Activated naive CD4-positive, alpha-beta T cell treated with anti-CD3 and anti-CD28 coated beads, Interleukin-2, amount 10 ng/mL, durations not matched to agents 7 days and 5 days (primary cell): Measurements from ENCODE around the gene SUV39H2.
"Not testable (repeated sequence)": the region's sequence is repeated elsewhere in the genome, so short reads cannot be mapped to it uniquely, and the experiment has no call there.

ENCODE experiments used
- CTCF ChIA-PET: fragments of 350-600 bp; sonication (Branson Sonifier 250); formaldehyde crosslinking; loops from one replicate; lab custom pipeline; 2021; ENCODE audit warnings: antibody characterized with exemption; lab: Charles Lee
- DNase-seq: peaks from one replicate; pipeline ENCODE4 v3.0.0-alpha.2; 2020
- H3K27ac Mint-ChIP-seq: one replicate; pipeline ENCODE4 v1.8.0; 2021; ENCODE audit warnings: mild to moderate bottlenecking, moderate library complexity, mixed read lengths
- H3K27me3 Mint-ChIP-seq: one replicate; pipeline ENCODE4 v1.8.0; 2021; ENCODE audit warnings: mild to moderate bottlenecking, mixed read lengths
- H3K36me3 Mint-ChIP-seq: one replicate; pipeline ENCODE4 v1.8.0; 2021; ENCODE audit warnings: mixed read lengths
- H3K4me1 Mint-ChIP-seq: one replicate; pipeline ENCODE4 v1.8.0; 2021; ENCODE audit warnings: mixed read lengths
- H3K4me3 Mint-ChIP-seq: one replicate; pipeline ENCODE4 v1.8.0; 2021; ENCODE audit warnings: mild to moderate bottlenecking, moderate library complexity, mixed read lengths
- H3K9me3 Mint-ChIP-seq: one replicate; pipeline ENCODE4 v1.8.0; 2021; ENCODE audit warnings: mixed read lengths

SUV39H2 gene

DNA sequence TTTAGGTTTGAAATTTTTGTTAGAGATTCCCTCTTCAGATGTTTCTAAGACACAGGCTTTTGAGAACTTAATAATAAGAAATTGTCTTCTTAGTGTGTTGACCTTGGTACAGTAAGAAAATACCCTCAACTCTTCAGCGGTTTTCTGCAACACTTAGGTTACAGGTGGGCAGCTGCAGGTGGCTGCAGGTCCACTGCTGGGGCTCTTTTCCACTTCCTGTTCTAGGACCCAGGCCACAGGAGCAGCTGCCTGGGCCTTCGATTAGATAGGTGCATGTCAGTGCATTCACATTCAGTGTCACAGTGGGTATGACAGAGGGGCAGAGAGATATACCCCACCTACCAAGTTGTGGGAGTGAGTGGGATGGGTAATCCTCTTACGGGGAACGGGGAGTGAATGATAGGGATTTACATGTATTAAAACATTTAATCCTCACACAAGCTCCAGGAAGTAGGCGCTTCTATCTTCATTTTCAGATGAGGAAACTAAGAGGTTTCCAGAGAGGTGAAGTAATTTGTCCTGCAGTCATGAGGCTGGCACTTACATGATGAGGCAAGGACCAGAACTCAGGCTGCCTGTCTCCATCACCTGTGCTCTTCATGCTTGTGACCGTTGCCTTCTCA is 20.2 kb upstream of the SUV39H2 start:
- DNase-seq: no peak
- peaks cover 33% of the 10 kb centered on the region for H3K36me3 Mint-ChIP-seq
- H3K4me3 Mint-ChIP-seq: no peak overlapping the region
- no peaks in the 10 kb centered on the region for H3K4me1 Mint-ChIP-seq
- no peaks in the 10 kb centered on the region for H3K27me3 Mint-ChIP-seq
- no peak overlapping the region for H3K27ac Mint-ChIP-seq
- CTCF ChIA-PET: interaction anchor here (0.5 to 1.3 kb wide), 2 partner anchors 14 to 282 kb away, joined by 3 read pairs; no protein-coding TSS in a partner anchor
- H3K9me3 Mint-ChIP-seq: no peaks in the 10 kb centered on the region

DNA sequence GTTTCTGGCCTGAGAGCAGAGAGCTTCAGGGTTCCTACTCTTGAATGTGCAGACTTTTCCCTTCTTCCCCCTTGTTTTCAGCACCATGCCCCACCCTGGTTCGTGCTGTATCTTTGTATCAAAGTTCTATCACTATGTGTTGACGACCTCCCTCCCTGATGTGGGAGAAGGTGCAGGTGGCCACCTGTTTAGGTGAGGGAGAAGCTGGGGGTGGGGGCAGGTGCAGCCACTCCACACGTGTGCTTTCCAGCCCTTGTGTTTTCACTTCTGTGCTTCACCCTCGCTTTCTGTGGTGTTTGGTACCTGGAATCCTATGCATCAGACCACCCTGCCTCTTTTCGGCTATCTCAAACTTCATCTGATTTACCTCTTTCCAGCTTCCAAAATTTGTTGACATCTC is 19.6 kb upstream of the SUV39H2 start:
- Mint-ChIP-seq H3K36me3 (peaks cover 34% of the 10 kb centered on the region), H3K4me1 (no peaks in the 10 kb centered on the region), H3K9me3 (no peaks in the 10 kb centered on the region), H3K27ac (no peak overlapping the region), H3K4me3 (no peak overlapping the region), H3K27me3 (no peaks in the 10 kb centered on the region)
- DNase-seq: no peak
- CTCF ChIA-PET: interaction anchor here (0.5 to 1.3 kb wide), 2 partner anchors 14 to 283 kb away, joined by 3 read pairs; no protein-coding TSS in a partner anchor

DNA sequence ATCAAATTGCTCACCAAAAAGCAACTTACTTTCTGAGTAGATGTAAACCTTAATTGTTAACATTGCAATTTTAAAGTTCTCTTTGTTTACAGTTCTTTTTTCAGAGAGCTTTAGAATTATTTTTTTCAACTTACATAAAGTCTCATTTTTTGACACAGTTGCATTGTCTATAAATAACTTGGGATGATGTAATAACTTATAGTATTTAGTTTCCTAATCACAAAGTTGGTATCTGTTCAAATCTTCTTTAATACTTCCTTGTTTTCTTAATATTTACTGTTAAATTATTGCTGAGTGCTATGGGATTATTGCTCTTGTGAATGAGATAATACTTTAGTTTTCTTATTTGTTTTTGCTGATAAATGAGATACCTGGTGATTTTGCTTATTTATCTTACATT is 18.9 kb upstream of the SUV39H2 start:
- H3K27me3 Mint-ChIP-seq: no peaks in the 10 kb centered on the region
- peaks cover 37% of the 10 kb centered on the region for H3K36me3 Mint-ChIP-seq
- H3K9me3 Mint-ChIP-seq: no peaks in the 10 kb centered on the region
- CTCF ChIA-PET: interaction anchor here (1.3 kb wide), 1 partner anchor 15 kb away, joined by 3 read pairs; no protein-coding TSS in a partner anchor
- H3K27ac Mint-ChIP-seq: no peak overlapping the region
- DNase-seq: no peak
- no peak overlapping the region for H3K4me3 Mint-ChIP-seq
- no peaks in the 10 kb centered on the region for H3K4me1 Mint-ChIP-seq

DNA sequence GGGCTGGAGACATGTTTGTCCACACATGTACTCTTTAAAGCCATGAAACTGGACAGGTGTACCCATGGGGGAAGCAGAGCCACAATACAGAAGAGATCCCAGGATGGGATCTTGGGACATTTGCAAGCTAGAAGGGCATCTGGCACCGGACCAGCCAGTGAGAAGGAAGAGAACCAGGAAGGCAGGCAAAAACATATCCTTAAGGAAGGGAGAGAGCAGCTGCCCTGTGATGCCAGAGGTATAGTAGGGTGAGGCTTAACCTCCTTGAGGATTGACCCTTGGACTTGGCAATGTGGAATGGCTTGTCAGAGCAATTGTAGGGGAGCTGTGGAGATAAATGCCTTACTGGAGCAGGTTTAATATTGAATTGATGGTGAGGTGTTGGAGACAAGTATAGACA is 17.9 kb upstream of the SUV39H2 start:
- Mint-ChIP-seq H3K4me1 (no peaks in the 10 kb centered on the region), H3K27ac (peak overlapping the region; percentile 6), H3K4me3 (no peak overlapping the region), H3K9me3 (no peaks in the 10 kb centered on the region), H3K36me3 (peaks cover 43% of the 10 kb centered on the region), H3K27me3 (no peaks in the 10 kb centered on the region)
- CTCF ChIA-PET: no interaction called here
- no peak for DNase-seq

DNA sequence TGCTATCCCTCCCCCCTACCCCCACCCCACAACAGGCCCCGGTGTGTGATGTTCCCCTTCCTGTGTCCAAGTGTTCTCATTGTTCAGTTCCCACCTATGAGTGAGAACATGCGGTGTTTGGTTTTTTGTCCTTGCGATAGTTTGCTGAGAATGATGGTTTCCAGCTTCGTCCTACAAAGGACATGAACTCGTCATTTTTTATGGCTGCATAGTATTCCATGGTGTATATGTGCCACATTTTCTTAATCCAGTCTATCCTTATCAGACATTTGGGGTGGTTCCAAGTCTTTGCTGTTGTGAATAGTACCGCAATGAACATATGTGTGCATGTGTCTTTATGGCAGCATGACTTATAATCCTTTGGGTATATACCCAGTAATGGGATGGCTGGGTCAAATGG is 14.2 kb upstream of the SUV39H2 start:
- H3K4me3 Mint-ChIP-seq, DNase-seq, H3K27ac Mint-ChIP-seq, H3K9me3 Mint-ChIP-seq, H3K4me1 Mint-ChIP-seq, H3K27me3 Mint-ChIP-seq, CTCF ChIA-PET: not testable (repeated sequence)
- H3K36me3 Mint-ChIP-seq: peaks cover 45% of the 10 kb centered on the region

GRCh38 chr10:14864871-14865270 is 13.8 kb upstream of the SUV39H2 start:
- H3K27ac Mint-ChIP-seq, DNase-seq, CTCF ChIA-PET, H3K9me3 Mint-ChIP-seq, H3K27me3 Mint-ChIP-seq, H3K4me1 Mint-ChIP-seq, H3K4me3 Mint-ChIP-seq: not testable (repeated sequence)
- peaks cover 48% of the 10 kb centered on the region for H3K36me3 Mint-ChIP-seq

DNA sequence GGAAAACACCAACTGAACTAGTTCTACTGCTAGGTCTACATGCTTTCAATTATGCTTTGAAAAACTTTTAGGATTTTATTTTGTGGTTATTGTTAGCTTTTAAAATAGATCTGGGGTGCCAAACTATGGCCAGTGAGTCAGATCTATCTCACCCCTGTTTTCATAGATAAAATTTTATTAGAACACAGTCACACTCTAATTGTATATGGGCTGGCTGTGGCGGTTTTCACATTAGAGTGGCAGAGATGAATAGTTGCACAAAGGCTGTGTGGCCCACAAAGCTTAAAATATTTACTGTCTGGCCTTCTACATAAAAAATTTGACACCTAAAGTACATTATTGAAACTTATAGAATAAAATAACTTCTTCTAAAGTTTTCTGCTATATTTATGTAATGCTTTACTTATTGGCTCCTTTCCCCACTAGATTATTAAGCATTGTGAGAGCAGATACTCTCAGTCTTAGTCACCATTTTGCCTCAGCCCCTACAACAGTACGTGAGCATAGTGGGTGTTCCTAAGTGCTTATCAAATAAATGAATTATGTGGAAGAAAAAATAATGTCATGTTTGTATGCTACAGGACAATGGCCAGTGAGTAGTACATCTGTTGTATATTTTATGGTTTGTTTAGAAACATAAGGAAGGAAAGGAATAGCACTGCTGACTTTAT is 5.4 kb upstream of the SUV39H2 start:
- Mint-ChIP-seq H3K4me3 (no peak overlapping the region), H3K4me1 (peaks cover 19% of the 10 kb centered on the region), H3K36me3 (peaks cover 20% of the 10 kb centered on the region), H3K27me3 (no peaks in the 10 kb centered on the region), H3K27ac (no peak overlapping the region), H3K9me3 (no peaks in the 10 kb centered on the region)
- DNase-seq: no peak
- CTCF ChIA-PET: interaction anchor here (1.5 kb wide), 1 partner anchor 10 kb away, joined by 3 read pairs; no protein-coding TSS in a partner anchor

DNA sequence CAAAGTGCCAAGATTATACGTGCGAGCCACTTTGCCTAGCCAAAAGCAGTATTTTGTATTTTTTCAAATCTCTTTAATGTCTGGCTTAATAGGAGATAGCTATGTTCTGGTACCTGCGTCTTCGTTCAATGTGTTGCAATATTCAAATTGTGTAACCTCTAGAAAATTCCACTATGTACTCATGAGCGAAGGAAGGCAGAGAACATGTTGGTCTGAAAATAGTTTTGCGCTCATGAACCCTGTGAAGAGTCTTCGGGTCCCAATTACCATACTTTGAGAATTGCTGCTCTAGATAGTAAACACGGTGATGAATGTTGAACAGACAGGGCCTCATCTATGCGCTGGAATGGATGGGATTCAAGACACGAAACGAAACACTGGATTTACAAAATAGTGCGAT is 2.7 kb upstream of the SUV39H2 start:
- H3K36me3 Mint-ChIP-seq: peaks cover 4% of the 10 kb centered on the region
- H3K4me3 Mint-ChIP-seq: no peak overlapping the region
- H3K9me3 Mint-ChIP-seq: no peaks in the 10 kb centered on the region
- H3K27ac Mint-ChIP-seq: peak overlapping the region; percentile 5
- CTCF ChIA-PET: no interaction called here
- no peak for DNase-seq
- H3K4me1 Mint-ChIP-seq: peaks cover 35% of the 10 kb centered on the region
- no peaks in the 10 kb centered on the region for H3K27me3 Mint-ChIP-seq

GRCh38 chr10:14876764-14877163 is 1.9 kb upstream of the SUV39H2 start:
- no peak overlapping the region for H3K27ac Mint-ChIP-seq
- H3K4me3 Mint-ChIP-seq: peak overlapping the region; percentile 95
- no peak for DNase-seq
- CTCF ChIA-PET: no interaction called here
- no peaks in the 10 kb centered on the region for H3K9me3 Mint-ChIP-seq
- peaks cover under 1% of the 10 kb centered on the region for H3K36me3 Mint-ChIP-seq
- peaks cover 41% of the 10 kb centered on the region for H3K4me1 Mint-ChIP-seq
- H3K27me3 Mint-ChIP-seq: no peaks in the 10 kb centered on the region

DNA sequence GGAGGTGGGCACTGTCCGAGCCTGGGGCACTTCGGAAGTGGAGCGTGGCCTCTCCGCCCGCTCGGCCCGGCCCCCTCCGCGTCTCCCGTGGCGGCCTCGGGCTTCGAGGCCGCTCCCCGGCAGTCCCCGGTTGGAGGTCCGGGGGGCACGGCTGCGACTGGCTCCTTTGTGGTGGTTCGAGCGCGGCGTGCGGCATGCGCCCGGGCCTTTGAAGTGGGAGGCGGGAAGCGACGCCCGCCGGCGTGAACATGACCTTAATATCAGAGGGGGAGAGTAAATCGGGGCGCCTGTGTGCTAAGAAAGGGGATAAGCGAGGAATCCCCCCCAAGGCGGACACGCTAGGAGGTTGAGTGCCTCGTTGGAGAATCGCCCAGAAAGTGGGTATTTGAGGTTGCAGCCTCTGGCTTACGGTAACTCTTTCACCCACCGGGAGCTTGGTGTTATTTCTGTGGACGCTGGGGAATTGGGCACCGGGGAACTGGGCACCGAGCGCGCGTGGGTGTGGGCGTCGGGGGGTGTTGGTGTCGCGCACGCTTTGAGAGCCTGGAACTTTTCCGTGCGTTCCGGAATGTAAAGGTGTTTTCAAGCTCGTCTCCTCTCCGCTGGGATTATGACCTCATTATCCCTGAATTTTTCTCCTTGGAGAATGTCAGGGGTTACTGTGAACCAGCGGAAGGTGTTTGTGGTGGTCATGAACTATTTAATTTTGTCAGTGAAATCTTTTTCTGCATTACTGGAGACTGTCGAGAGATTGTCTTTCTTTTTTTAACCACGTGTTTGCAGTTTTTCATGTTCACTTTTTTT is 660 bp downstream of the SUV39H2 start:
- peaks cover 53% of the 10 kb centered on the region for H3K4me1 Mint-ChIP-seq
- DNase-seq: peak; percentile 59
- CTCF ChIA-PET: interaction anchor here (2.5 kb wide), 1 partner anchor 42 kb away, joined by 10 read pairs; the partner anchor contains the start of genes CDNF, HSPA14 and MSANTD7
- no peaks in the 10 kb centered on the region for H3K9me3 Mint-ChIP-seq
- peak overlapping the region; percentile 89 for H3K4me3 Mint-ChIP-seq
- peak overlapping the region; percentile 87 for H3K27ac Mint-ChIP-seq
- no peaks in the 10 kb centered on the region for H3K27me3 Mint-ChIP-seq
- peaks cover 16% of the 10 kb centered on the region for H3K36me3 Mint-ChIP-seq

- peak overlapping the region; percentile 87 for H3K27ac Mint-ChIP-seq
- no peaks in the 10 kb centered on the region for H3K9me3 Mint-ChIP-seq
- peaks cover 53% of the 10 kb centered on the region for H3K4me1 Mint-ChIP-seq
- CTCF ChIA-PET: interaction anchor here (2.5 kb wide), 1 partner anchor 42 kb away, joined by 10 read pairs; the partner anchor contains the start of genes CDNF, HSPA14 and MSANTD7
- no peak for DNase-seq
- no peaks in the 10 kb centered on the region for H3K27me3 Mint-ChIP-seq
- H3K36me3 Mint-ChIP-seq: peaks cover 16% of the 10 kb centered on the region
- H3K4me3 Mint-ChIP-seq: peak overlapping the region; percentile 89
Measured at GRCh38 chr10:14879928-14880193, 1.2 kb downstream of the SUV39H2 start.

DNA sequence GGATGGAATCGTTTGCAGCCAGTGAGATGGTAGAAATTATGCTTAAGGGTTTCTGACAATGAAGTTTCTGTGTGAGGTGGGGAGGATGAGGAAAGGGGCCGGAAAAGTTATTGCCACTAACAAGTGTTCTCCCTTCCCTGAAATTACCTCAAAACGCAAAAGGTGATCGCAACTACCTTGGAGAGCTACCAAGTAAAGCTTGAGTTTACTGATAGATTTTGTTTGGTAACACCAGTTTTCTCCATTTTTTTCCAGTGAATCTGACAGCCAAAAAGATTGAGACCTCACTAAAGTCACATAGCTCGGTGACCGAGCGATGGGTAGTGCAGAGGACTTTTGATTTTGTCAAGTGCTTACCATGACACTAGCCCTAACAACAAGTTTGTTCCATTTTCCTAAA is 1.6 kb downstream of the SUV39H2 start:
- H3K27me3 Mint-ChIP-seq: no peaks in the 10 kb centered on the region
- CTCF ChIA-PET: interaction anchor here (2.5 kb wide), 1 partner anchor 43 kb away, joined by 10 read pairs; the partner anchor contains the start of genes CDNF, HSPA14 and MSANTD7
- peak overlapping the region; percentile 87 for H3K27ac Mint-ChIP-seq
- peaks cover 53% of the 10 kb centered on the region for H3K4me1 Mint-ChIP-seq
- H3K36me3 Mint-ChIP-seq: peaks cover 16% of the 10 kb centered on the region
- no peak for DNase-seq
- no peaks in the 10 kb centered on the region for H3K9me3 Mint-ChIP-seq
- H3K4me3 Mint-ChIP-seq: peak overlapping the region; percentile 89

- H3K9me3 Mint-ChIP-seq: no peaks in the 10 kb centered on the region
- H3K4me3 Mint-ChIP-seq: no peak overlapping the region
- no peaks in the 10 kb centered on the region for H3K27me3 Mint-ChIP-seq
- H3K4me1 Mint-ChIP-seq: peaks cover 34% of the 10 kb centered on the region
- CTCF ChIA-PET: no interaction called here
- H3K27ac Mint-ChIP-seq: no peak overlapping the region
- no peak for DNase-seq
- peaks cover 16% of the 10 kb centered on the region for H3K36me3 Mint-ChIP-seq
Measured at GRCh38 chr10:14884082-14884481, 5.4 kb downstream of the SUV39H2 start.

DNA sequence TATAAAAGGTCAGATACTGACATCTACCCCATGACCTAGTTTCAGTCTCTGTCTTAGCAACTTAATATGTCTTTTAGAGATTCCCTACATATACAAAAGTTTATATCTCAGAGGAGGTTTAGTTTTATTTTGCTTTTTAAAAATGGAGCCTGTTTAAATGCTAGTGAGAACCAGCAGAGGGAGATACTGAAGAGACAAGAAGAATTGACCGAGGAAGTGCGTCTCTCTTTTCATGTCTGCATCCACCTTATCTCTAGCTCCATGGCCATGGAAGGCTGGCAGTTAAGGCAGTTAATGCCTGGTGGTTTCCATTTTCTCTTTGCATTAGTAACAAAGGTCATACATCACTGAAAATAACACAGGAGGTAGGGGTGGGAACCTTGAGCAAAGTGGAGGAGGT is 10.7 kb downstream of the SUV39H2 start:
- DNase-seq: no peak
- no peaks in the 10 kb centered on the region for H3K27me3 Mint-ChIP-seq
- H3K36me3 Mint-ChIP-seq: peaks cover 6% of the 10 kb centered on the region
- H3K4me1 Mint-ChIP-seq: peaks cover 4% of the 10 kb centered on the region
- H3K27ac Mint-ChIP-seq: no peak overlapping the region
- H3K4me3 Mint-ChIP-seq: no peak overlapping the region
- H3K9me3 Mint-ChIP-seq: no peaks in the 10 kb centered on the region
- CTCF ChIA-PET: interaction anchor here (1.9 to 3.0 kb wide), 2 partner anchors 10 to 14 kb away, joined by 11 to 13 read pairs; no protein-coding TSS in a partner anchor
